ENCODE measurements around the gene APLNR.

APLNR gene

GRCh38 chr11:57251491-57252104 lies 14.5 kb upstream of the APLNR start:
- no peak for DNase-seq (ENCODE audit: extremely low read depth in 1 of 2, low read depth in 1 of 2)

- no peak for DNase-seq (ENCODE audit: extremely low read depth in 1 of 2, low read depth in 1 of 2)
Observed at GRCh38 chr11:57251037-57251436, 14.0 kb upstream of the APLNR start.

- DNase-seq (ENCODE audit: extremely low read depth in 1 of 2, low read depth in 1 of 2): peak in 1 of 2 donors; percentile 7
Observed at GRCh38 chr11:57249384-57250319, 12.6 kb upstream of the APLNR start.

- no peak for DNase-seq (ENCODE audit: extremely low read depth in 1 of 2, low read depth in 1 of 2)
Observed at GRCh38 chr11:57248780-57249383, 11.8 kb upstream of the APLNR start.

- DNase-seq (ENCODE audit: extremely low read depth in 1 of 2, low read depth in 1 of 2): no peak
Observed at GRCh38 chr11:57244911-57245310, 7.9 kb upstream of the APLNR start.

- no peak for DNase-seq (ENCODE audit: extremely low read depth in 1 of 2, low read depth in 1 of 2)
Observed at GRCh38 chr11:57241353-57241972, 4.4 kb upstream of the APLNR start.

- DNase-seq (ENCODE audit: extremely low read depth in 1 of 2, low read depth in 1 of 2): no peak
Observed at GRCh38 chr11:57240757-57241156, 3.7 kb upstream of the APLNR start.

GRCh38 chr11:57240007-57240406 lies 3.0 kb upstream of the APLNR start:
- DNase-seq (ENCODE audit: extremely low read depth in 1 of 2, low read depth in 1 of 2): no peak

GRCh38 chr11:57239348-57239747 lies 2.3 kb upstream of the APLNR start:
- DNase-seq (ENCODE audit: extremely low read depth in 1 of 2, low read depth in 1 of 2): no peak

- DNase-seq (ENCODE audit: extremely low read depth in 1 of 2, low read depth in 1 of 2): no peak
Observed at GRCh38 chr11:57235761-57236703, 1.0 kb downstream of the APLNR start.

GRCh38 chr11:57233702-57234101 lies 3.3 kb downstream of the APLNR start:
- DNase-seq (ENCODE audit: extremely low read depth in 1 of 2, low read depth in 1 of 2): no peak

GRCh38 chr11:57231539-57232253 lies 5.4 kb downstream of the APLNR start:
- no peak for DNase-seq (ENCODE audit: extremely low read depth in 1 of 2, low read depth in 1 of 2)

GRCh38 chr11:57230791-57231538 lies 6.1 kb downstream of the APLNR start:
- DNase-seq (ENCODE audit: extremely low read depth in 1 of 2, low read depth in 1 of 2): no peak

GRCh38 chr11:57230316-57230715 lies 6.7 kb downstream of the APLNR start:
- no peak for DNase-seq (ENCODE audit: extremely low read depth in 1 of 2, low read depth in 1 of 2)

GRCh38 chr11:57228600-57228999 lies 8.4 kb downstream of the APLNR start:
- no peak for DNase-seq (ENCODE audit: extremely low read depth in 1 of 2, low read depth in 1 of 2)

GRCh38 chr11:57224537-57224936 lies 12.5 kb downstream of the APLNR start:
- no peak for DNase-seq (ENCODE audit: extremely low read depth in 1 of 2, low read depth in 1 of 2)

- no peak for DNase-seq (ENCODE audit: extremely low read depth in 1 of 2, low read depth in 1 of 2)
Observed at GRCh38 chr11:57224128-57224527, 12.9 kb downstream of the APLNR start.

- no peak for DNase-seq (ENCODE audit: extremely low read depth in 1 of 2, low read depth in 1 of 2)
Observed at GRCh38 chr11:57223601-57224000, 13.4 kb downstream of the APLNR start.

GRCh38 chr11:57222239-57222638 lies 14.8 kb downstream of the APLNR start:
- DNase-seq (ENCODE audit: extremely low read depth in 1 of 2, low read depth in 1 of 2): no peak
